HG03520 (cell line): Measurements from ENCODE around the gene CYP46A1.

Source experiments
- ATAC-seq: cut with Tn5 transposase; IDR thresholded peaks from one replicate; pipeline ENCODE4 v1.9.1; 2021; ENCODE audit warnings: mild to moderate bottlenecking, moderate library complexity; ENCODE audit not compliant: unreplicated experiment

CYP46A1 gene

DNA sequence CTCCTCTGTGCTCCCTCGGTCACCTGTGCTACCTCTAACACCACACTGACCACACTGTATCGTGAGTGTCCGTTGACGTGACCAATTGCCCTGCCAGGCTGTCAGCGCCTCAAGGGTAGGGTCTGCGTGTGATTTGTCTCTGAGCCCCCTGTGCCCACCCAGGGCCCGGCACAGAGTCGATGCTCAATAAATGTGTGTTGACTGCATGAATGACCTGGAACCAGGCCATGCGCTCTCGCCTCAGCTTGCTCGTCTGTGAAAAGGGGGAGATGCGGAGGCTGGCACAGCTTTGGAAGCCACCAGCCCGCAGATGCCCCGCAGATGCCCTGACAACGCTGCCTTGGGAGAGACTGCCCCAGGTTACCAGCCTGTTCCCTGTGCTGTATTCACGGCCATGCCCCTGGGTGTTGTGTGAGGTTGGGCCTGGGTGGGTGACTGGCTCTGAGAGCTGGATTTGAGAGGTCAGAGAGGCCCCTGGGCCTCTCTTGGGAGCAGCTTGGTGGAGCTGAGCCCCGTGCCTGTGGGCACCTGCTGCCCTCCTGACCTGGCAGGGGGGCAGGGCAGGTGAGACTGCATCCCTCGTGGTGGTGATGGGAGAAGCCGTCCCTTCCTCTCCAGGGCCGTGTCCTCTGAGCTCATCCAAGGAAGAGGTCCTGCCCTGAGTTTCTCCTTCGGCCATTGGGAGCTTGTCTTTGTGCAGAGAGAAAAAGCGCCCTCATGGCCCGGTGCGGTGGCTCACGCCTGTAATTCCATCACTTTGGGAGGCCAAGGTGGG, 43.2 kb downstream of the CYP46A1 start:
- no peak for ATAC-seq

DNA sequence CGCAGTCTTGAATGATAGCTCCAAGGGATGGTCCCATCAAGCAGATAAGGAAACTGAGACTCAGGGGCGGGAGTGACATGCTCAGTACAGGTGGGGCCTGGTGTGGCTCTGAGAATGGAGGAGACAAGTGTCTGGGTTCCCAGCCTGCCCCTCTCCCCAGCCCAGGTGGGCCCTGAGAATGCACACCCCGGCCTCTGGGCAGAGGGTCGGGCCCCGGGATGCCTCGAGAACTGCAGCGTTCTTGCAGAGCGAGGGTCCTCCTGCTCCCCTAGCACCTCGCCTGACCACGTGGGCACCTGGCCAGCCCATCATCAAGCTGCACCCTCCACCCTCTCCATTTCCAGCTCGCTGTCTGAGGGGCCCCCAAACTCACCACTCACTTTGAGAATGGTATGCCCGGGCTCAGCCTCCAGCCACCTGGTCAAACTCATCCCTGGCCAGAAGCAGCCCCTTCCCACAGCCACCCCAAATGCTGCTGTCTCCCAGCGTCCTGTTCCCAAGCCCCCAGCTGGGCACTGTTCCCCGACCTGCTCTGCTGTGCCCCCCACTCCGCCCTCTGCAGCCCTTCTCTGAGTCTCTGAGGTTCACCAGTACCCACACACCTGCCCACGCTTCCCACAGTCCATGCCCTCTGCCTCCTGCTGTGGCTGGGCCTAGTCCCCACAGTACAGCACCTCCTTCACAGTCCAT, 44.3 kb downstream of the CYP46A1 start:
- ATAC-seq, result no peak

DNA sequence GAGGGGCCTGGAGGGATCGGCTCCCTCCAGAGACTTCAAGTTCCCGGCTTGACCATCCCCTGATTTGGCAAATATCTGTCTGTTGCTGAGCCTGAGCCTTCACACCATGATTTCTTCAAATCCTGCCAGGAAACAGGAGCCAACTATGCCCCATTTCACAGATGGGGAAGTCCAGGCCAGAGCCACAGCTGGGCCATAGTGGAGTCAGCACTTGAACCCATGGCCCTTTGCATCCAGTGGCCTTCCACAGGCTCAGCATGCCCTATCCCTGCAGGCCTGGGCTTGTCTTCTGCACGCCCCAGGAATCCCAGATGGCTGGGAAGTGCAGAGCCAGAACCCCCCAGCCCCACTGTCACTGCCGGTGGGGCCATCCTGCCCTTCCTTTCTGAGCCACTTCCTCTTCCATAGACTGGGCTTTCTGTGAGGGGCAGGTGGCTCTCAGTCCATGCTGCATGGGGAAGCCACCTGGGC, 44.9 kb downstream of the CYP46A1 start:
- ATAC-seq, result no peak

DNA sequence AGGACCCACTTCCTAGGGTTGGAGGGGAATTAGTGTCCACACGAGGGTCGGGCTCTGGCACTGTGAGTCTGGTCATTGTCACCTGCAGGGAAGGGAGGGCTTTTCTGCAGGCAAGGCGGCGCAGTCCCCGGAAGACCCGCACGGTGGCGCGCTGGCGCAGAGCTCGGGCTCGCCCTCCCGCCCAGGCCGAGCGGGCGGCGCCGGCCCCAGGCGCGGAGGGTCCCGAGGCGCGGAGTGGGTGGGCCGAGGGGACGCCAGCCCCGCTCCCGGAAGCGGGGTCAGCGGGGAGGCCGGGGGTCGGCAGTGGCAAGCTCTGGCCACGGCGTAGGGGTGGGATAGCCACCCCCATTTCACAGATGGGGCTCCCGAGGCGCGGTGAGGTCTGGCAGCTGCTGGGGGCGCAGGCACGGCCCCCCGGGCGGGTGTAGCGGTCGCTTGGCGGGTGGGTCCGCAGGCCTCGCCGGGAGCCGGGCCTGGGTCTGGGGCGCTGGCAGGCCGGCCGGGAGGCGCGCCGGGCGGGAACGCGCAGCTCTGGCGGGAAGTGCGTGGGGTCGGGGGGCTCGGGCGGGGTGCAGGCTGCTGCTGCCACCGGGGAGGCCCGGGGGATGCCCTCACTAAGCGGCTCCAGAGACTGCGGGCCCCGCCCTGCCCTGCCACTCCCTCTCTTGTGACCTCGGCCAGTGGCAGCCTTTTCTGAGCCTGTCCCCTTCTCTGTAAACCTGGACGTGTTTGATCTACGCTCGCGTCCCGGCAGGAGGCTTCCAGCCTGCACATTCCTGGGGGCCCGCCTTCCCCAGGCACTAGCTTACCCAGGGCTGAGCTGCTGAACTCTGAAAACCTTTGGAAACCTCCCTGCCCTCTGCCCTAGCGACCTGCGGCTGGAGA, 46.1 kb downstream of the CYP46A1 start:
- ATAC-seq, result peak; percentile 65

DNA sequence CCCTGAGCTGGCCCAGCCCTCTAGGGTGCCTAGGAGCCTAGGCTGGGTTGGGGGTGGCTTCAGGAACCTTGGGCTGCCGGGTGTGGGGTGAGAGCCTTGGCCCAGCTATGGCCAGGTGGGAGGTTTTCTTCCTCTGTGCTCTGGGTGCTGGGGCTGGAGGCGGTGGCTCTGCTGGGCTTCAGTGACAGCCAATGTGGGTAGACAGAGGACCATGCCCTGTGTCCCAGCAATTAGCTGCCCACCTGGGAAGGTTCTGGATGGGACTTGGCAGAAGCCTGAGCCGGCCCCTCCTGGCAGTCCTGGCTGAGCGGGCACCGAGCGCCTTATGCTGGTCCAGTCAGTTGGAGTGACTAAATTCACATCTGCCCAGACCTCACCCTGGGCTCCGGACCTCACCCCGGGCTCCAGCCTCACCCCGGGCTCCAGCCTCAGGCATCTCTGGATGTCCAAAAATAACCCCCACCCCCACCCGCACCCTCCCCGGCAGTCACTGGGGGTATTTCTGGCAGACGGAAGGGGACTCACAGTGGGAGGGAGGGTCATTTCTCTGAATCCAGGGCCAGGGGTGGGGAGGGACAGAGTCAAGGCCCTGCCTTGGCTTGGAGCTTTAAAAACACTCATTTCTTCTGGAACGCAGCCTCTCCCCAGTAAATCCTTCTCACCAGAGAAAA, 46.9 kb downstream of the CYP46A1 start:
- no peak for ATAC-seq

DNA sequence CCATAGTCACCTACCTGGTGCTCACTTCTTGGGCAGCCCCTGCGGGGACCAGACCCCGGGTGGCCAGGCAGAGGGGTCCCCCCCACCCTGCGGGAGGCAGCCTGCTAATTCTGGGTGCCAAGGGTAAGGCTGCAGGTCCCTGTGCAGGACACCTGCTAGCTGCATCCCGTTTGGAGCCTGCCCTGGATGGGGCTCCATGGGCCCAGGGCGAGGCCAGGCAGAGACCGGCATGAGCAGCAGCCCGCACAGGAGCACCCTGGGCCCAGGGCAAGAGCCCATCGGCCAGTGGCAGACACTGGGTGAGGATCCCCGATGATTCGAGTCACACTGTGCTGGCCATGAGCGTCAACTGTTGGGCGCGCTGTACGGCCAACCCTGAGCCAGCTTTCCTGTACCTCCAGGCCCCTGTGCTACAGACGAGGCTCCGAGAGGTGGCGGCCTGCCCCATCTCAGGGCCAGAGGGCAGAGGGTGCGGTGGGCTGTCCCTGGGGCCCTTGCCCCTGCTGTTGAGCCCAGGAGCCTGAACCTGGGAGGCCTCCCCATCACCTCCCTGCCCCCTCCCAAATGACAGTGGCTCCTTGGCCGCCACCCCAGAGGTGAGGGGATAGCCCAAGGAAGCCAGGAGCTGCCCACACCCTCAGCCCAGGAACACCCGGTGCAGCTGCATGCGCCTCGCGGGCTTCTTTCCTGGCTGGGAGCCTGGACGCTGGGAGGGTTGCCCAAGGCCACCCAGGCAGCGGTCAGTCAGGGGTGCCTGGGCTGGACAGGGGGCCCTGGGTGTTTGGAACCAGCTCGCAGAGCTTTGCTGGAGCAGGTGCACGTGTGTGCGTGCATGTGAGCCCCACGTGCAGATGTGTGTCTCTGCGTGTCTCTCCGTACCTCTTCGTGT, 47.7 kb downstream of the CYP46A1 start:
- no peak for ATAC-seq

DNA sequence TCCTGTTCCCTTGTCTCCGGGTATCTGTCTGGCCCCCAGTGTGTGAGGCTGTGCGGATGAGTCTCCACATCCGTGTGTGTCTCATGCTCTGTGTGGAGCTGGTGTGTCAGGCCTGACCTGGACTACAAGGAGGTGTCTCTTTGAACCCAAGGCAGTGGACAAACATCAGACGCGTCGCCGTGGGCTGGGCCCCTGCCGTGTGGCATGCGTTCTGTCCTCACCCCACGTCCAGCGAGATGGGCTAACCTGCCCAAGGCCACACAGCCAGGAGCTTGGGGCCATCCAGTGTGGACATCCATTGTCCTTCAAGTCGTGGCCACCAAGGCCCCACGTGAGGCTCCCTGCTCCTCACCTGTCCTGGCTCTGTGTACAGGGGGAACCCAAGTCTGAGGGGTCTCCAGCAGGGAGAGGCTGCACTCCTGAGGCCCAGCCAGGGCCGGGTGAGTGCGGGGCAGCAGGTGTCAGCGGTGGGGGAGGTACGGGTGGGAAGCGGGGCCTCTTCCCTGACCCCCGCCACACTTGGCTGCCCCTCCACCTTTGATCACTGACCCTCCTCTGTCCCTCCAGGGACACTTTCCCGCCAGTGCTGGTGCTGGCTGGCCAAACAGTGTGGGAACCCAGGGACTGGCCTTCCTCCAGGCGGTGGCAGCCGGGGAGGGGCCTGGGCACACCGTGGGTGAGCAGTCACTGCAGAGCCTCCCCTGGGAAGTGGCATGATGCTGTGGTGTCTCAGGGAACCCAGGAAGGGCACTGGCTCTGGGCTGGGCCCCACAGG, 48.5 kb downstream of the CYP46A1 start:
- ATAC-seq, result no peak

DNA sequence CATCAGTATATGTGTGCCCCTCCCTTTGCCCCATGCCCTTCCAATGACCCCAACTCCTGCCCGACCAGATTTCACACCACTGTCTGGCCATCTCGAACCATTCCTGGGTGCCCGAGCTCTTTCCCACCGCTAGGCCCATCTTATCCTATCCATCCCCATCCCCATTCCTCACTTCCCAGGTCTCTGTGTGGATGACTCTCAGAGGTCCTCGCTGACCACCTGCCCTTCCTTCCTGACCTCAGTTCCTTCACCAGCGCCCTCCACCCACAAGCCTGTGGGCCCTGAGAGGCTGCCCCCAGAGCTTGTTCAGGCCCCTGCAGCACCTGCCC, 49.1 kb downstream of the CYP46A1 start:
- ATAC-seq, result no peak

DNA sequence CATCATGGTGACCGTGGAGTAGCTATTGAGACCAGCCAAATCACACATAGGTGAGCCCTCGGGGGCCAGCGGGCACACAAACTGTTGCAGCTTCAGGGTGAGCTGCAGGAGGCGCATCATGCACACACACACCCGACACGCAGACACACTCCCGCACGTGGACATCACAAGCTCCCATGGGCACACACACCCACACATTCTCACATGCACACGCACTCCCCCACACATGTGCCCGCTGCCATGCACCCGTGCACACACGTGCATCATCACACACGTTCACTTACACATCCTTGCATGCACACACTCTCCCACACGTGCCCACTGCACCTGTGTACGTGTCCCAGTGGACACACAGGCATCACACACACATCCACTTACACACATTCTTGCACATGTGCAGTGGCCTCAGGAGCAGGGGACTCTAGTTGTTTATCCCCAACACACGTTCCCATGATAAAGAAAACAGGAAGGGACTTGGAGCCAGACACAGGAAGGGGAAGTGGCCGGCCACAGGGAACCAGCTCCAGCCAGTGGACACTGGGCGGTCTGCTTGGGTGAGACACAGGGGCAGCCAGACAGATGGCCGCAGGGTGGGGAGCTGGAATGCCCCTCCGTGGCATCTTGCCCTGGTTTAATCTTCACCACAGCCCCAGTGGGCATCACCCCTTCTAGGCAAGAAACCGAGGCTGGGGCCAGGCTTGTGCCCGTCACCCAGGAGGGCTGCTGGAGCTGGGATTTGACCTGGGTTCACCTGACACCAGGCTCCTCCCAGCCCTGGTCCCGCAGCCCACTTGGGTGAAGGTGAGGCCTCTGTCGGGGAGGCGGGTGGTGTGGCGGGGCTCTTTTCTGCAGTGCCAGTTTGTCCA, 49.7 kb downstream of the CYP46A1 start:
- ATAC-seq, result no peak

DNA sequence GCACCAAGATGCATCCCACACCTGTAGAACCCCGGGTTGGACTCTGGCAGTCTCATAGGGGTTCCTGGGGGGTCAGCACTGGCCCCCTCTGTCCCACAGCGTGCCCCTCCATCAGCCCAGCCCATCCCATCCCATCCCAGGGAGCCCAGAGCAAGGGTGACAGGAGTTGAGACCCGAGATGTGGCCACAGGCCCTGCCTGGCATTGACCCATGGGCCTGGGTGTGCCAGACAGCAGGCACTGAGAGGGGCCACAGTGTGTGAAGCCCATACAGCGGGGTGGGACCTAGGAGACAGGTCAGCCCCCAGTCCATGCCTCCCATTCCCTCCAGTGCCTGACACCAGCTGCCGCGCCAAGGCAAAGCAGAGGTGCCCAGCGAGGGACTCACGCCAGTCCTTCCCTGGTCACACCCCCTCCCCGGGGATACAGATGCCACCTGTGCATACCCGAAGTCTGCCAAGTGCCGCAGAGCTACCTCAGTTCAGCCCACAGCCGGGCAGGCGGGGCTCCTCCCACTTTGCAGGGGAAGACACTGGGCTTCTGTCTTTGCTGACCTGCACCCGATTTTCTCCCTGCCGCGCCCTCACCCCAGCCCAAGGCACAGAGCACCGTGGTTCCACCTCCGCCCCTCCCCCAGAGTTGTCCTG, 50.4 kb downstream of the CYP46A1 start:
- ATAC-seq, result no peak

DNA sequence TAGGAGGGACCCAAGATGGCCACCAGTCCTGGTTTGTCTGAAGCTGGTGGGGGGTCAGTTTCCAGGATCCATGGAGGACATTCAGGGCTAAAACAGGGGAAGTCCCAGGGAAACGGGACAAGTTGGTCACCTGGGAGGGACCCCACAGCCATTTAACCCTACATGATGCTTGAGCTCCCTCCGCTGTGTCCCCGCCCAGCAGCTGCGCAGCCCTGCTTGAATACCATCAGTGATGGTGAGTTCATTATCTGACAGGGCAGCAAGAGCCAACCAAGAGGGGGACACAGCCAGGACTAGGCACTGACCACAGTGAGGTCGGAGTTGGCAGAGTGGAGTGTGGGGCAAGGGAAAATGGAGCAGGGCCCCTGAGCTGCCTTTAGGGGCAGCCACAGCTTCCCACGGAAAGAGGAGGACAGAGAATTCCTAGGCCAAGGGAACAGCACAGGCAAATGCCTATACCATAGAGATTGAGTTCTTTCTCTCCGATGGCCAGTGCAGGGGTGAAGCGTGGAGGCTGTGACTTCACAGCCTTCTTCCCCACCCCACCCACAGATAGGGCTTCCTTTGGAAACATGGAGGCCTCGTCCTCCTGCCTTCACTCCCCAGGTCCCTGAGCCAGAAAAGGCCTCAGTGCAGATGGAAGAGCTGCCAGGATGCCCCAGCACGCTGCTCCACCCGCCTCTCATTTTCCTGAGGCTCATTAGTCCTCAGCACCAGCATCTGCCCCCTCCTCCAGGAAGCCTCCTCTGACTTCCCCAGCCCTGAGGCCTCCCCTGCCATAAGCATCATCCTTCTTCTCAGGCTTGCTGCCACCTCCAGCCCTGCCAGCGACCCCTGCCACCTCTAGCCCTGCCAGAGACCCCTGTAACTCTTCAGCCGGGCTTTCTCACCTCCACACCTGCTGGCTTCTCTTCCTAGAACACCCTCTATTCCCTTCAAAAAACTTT, 51.4 kb downstream of the CYP46A1 start:
- no peak for ATAC-seq

DNA sequence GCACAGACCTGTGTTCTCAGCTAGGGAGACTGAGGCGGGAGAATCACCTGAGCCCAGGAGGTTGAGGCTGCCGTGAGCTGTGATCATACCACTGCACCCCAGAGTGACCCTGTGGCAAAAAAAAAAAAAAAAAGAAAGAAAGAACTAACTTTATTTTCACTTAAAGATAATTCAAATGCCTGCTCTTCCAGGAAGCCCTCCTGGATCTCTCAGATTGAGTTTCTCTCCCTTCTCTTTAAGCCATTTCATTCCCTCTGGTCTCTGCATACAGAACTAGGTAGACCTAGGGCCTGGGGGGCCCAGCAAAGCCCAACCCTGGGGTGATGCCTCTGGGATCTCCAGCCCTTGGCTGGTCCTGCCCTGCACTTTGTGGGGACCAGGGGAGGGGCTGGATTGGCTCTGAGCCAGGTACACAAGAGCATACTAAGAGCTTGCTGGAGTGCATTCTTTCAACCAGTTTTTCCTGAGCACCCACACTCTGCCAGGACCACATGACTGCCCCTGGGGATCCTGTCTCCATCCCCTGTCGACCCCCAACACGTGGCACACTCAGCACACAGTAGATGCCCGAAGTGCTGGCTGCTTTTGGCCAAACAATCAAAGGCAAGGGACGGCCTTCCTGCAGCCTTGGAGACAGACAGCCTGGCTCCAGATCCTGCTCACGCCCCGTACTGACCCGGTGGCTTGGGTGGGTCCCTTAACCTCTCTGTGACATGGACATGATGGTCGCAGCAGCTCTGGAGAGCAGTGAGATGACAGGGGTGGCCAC, 52.7 kb downstream of the CYP46A1 start:
- no peak for ATAC-seq

DNA sequence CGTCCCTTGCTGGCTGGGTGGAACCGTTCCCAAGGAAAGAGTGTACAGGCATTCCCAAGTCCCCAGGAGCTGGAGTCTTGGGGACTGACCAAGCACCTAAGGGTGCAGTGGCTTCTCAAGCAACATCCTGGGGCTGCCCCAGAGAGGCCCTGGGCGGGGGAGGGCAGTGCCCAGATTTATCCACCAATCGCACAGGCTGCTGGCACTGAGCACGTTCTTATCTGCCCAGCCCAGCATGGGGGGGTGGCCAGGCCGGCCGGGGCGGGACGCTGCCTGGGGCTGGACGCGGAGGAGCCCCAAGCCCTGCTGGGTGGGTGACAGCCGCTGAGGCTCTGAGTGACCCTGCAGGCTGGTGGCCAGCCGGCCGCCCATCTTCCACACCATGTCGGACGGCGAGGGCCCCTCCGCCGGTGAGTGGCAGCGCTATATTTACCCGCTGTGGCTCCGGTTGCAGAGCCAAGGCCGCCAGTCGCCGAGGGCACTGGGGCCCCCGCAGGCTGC, 53.4 kb downstream of the CYP46A1 start:
- ATAC-seq, result no peak

DNA sequence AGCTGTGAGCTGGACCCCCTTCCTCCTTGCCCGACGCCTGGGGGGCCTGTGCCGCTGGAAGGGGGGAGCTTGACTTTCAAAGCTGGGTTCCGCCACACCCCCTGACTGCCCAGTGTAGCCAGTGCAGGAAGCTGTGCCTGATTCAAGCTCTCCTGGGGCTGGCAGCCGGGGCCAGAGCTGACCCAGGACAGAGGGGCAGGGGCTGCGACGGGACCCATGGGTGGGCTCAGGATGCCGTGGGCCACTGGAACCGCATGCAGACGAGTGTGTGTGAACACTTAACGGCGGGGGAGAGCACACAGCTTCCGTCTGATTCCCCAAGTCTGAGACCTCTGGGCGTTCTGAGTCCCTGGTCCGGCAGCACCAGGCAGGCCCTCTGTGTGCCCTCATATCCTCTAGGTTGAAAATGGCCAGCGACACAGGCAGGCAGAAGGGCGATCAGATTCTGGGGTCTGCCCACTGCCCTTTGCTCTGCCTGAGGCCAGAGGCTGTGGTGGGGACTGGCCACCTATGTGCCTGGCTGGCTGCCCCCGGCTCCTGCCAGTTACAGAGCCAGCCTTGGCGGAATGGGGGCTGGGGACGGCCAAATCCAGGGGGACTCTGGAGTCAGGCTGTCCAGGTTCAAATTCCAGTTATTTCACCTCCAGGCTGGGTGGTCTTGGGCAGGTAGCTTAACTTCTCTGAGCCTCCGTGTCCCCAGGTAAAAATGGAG, 54.0 kb downstream of the CYP46A1 start:
- no peak for ATAC-seq

DNA sequence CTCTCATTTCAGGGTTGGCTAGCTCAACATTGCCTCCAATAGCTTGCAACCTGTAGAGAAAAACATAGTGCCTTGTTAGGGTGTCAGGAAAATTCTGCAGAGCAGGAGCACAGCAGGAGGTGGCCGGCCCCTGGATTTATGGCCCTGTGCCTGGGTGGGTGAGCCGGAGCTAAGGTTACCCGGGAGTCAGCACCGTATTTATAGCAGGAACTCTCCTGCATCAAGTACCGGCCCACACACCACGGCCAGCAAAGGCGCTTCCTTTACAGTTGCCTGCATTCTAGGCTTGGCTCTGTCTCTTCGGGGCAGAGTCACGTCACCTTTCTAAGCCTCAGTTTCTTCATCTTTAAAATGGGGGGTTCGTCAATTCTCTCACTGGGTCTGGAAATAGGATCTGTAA, 56.3 kb downstream of the CYP46A1 start:
- ATAC-seq, result no peak
